Upper lobe of left lung (tissue), 4 donors: ENCODE measurements around the gene POC5.

Experiments used
- POLR2A ChIP-seq, 4 donors: fragments of 450-650 bp; IDR thresholded peaks; one replicate each; pipeline ENCODE4 v1.5.1; 2016 to 2017; ENCODE audit warnings: antibody characterized with exemption in 4 of 4, mild to moderate bottlenecking in 2 of 4
- POLR2AphosphoS5 ChIP-seq, 2 donors: sonication (generic); formaldehyde crosslinking; IDR thresholded peaks; one replicate each; pipeline ENCODE4 v1.5.1; 2017; ENCODE audit warnings: antibody characterized with exemption in 2 of 2
- TF ChIP-seq, protein P1 (sequence below), 6 experiments: fragments of 450-650 bp in 4 of 6; fragments of 200-600 bp in 2 of 6; sonication (generic) in 2 of 6; IDR thresholded peaks; one replicate each; pipeline ENCODE4 v1.5.1; 2016 to 2019; ENCODE audit warnings: antibody characterized with exemption in 6 of 6

DNA sequence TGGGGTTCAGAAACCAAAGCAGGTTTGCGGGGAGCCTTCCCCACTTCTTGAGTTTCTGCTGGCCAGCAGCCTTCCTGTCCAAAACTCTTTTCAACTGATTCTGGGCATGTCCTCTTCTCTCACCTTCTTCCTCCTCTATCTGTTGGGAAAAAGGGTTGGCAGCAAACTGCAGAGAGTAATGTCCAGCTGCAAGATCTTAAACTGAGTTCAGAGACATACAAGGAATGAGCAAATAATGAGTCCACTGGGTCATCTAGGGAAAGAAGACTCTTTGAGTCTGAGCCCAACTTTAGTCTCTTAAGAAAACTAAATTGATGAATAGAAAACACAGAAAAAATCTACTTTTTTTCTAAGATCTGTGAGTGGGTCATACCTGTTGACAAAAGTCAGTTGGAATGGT is 89.4 kb downstream of the POC5 start:
- TF ChIP-seq, protein P1, sequence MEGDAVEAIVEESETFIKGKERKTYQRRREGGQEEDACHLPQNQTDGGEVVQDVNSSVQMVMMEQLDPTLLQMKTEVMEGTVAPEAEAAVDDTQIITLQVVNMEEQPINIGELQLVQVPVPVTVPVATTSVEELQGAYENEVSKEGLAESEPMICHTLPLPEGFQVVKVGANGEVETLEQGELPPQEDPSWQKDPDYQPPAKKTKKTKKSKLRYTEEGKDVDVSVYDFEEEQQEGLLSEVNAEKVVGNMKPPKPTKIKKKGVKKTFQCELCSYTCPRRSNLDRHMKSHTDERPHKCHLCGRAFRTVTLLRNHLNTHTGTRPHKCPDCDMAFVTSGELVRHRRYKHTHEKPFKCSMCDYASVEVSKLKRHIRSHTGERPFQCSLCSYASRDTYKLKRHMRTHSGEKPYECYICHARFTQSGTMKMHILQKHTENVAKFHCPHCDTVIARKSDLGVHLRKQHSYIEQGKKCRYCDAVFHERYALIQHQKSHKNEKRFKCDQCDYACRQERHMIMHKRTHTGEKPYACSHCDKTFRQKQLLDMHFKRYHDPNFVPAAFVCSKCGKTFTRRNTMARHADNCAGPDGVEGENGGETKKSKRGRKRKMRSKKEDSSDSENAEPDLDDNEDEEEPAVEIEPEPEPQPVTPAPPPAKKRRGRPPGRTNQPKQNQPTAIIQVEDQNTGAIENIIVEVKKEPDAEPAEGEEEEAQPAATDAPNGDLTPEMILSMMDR (IDR thresholded peaks at IDR 0.05) = no peak
- TF ChIP-seq POLR2A (IDR thresholded peaks at IDR 0.05) = no peak
- no peak for TF ChIP-seq POLR2AphosphoS5 (IDR thresholded peaks at IDR 0.05)
